ENCODE measurements around the gene CBX8. TPM values are rescaled to one million over a fixed set of nuclear protein-coding genes. Genes with fewer than 3 reads are reported as not detected.
"Not testable (repeated sequence)": the region's sequence is repeated elsewhere in the genome, so short reads cannot be mapped to it uniquely, and the experiment has no call there.

CBX8 gene
- total RNA-seq, 1 experiment from 2014 or later = 3.8 TPM

DNA sequence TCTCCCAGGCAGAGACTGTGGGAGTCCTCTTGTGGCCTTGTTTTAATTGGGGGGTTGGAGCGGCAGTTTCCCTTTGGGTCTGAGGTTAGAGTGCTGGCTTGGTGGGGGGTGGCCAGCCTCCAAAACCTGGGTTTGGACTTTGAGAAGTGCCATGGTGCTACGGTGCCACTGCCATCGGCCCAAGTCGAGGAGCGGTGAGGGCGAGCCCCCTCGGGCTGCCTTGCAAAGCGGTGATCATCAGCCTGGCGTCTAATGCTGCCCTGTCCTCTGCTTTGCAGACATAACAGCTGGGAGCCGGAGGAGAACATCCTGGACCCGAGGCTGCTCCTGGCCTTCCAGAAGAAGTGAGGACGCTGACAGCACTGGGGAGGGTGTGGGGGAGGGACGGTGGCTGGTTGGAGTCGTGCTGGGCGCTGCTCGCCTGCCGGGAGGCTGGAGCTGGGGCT, 17.8 kb downstream of the CBX8 start:
- no peak for DNase-seq (ENCODE audit: low read depth)

DNA sequence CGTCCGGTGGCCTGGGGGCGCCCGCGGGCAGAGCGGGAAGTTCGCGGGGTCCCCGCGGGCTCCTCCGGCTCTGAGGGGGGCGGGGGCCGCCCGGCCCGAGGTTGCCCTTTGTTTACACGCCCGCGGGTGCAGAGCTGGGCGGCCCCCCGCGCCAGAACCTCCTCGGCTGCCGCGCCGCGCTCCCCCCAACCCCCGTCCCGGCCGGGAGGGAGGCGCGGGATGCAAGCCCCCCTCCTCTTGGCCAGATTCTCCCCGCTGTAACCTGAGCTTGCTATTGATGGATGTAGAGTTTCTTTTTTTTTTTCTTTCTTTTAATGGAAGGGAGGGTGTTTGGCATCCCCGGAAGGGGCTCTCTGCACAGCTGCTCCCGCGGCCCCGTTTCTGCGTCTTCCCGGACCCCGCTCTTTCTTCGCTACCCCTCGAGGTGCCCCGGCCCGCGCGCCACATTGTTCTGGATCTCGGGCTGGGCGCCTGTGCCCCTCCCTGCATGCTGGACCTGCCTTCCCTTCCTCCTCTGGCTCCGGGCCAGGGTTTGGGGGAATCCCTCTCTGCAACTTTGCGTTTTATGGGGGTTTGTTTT, 18.3 kb downstream of the CBX8 start:
- DNase-seq (ENCODE audit: low read depth) = peak; percentile 26

DNA sequence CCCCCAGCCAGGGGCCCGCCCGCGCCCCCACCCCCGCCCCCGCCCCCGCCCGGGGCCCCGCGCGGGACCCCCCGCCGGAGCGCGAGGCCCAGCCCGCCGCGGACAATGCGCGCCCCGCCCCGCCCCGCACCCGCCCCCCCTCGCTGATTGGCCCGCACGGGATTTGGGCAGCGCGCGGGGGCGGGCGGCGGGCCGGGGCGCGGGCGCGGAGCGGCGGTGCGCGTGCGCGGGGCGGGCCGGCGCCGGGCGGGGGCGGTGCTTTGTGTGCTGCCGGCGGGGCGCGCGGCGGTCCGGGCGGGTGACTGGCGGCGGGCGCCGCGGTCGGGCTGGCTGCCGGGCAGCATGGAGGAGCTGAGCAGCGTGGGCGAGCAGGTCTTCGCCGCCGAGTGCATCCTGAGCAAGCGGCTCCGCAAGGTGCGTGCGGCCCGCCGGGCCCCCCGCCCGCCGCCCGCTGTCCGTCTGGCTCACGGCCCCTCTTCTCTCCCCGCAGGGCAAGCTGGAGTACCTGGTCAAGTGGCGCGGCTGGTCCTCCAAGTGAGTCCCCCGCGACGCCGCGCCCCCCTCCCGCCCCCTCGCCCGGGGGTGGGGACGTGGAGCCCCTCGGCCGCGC, 18.9 kb downstream of the CBX8 start, which contains the start of gene CBX2:
TSS of gene CBX2 (plus strand) at position 255 of the 610 bp plus-strand sequence. CDS start at position 343, 88 bp downstream.
- DNase-seq (ENCODE audit: low read depth) = peak; percentile 68

DNA sequence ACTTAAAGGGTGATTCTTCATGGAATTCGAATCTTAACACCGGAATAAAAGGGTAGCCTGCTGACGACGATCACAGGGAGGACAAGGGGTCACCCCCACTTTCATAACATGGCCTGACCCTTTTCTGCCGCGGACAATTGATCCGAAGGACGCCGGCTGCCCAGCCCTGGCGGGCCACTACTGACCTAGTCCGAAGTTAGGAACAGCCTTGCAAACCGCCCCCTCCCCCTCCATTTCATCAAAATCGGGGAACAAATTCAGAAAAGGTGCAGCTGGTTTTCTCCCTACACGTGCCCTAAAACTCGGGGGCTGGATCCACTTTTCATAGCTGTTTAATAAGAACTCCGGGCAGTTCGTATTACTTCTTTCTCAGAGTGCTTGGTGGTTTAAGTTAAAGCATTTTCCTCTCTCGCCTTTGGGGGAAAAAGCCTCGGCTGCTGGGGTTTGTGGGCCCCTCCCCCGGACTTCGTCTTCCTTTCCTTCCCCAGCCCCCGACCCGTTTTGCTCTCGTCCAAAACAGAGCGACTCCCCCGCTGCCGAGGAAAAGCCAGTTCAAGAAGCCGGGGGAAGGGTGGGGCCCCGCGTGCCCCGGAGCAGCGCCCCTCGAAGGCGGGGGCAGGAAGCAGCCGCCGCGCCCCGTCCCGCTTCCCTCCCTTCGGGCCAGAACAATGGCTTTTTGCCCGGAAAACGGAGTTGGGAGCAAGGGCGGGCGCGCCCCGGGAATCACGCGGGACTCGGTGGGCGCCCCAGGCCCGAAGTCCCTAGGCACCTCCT, 19.6 kb downstream of the CBX8 start:
- DNase-seq (ENCODE audit: low read depth) = peak; percentile 68

DNA sequence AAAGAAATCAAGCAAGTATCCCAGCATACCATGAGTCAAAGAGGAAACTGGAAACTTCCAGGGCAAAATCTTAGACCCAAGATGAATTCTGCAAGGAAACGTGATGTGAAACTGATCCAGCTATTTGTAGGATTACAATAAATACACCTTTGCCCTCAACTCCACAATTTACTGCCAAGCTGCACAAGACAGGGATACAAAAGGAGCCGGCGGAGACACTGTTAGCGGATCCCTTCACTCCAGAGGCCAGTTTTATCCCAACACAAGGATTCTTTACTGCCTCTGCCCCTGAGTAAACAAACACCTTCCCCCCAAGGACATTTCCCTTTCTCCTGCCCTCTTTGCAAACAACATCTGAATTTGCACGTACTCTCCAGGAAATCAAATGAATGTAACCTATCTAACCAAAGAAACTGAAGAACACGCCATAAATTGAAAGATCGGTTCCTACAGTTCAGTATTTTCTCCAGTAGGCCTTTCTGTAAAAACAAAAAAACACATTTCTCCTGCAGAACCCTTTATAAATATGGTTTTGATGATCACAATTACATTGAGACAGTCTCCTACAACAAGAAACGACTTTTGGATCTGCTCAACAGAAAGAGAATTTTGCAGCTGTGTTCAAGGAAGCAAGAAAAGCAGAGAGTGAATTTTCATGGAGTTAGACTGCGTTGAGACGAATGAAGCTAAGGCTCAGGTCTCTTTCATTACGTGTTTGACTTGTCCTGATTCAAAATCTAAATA, 20.3 kb downstream of the CBX8 start:
- DNase-seq (ENCODE audit: low read depth) = no peak

DNA sequence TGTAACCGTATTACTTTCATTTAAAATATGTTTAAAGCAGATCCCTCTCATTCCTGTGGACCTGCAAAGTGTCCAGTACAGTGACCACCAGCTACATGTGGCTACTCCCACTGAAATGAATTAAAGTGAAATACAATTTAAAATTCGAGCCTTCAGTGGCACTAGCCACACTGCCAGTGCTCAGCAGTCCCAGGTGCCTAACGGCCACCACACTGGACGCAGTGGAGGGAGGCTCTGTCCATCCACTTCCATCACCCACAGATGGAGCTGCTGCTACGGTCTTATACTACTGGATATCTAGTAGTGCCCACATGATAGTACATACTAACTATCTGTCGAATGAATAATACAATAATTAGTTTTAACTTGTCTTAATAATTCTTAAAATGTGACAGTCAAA, 21.2 kb downstream of the CBX8 start:
- no peak for DNase-seq (ENCODE audit: low read depth)

DNA sequence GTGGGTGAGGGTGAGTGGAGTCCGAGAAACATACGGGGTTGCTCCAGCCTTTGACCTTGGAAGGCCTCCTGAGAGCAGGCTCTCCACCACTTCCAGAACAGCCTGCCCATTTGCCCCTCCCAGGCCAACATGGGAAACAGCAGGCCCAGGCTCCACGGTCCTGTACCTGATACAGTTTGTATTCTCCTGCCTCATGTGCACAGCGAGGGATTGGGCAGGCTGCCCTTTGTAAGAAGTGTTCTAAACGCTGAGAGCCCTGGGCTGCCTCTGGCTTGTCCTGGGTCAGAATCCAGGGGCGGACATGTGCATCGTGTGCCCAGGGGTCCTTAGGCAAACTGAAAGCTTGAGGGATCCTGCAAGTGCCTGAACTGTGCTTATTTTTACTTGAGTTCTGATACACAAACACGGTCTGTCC, 22.3 kb downstream of the CBX8 start:
- DNase-seq (ENCODE audit: low read depth) = no peak

DNA sequence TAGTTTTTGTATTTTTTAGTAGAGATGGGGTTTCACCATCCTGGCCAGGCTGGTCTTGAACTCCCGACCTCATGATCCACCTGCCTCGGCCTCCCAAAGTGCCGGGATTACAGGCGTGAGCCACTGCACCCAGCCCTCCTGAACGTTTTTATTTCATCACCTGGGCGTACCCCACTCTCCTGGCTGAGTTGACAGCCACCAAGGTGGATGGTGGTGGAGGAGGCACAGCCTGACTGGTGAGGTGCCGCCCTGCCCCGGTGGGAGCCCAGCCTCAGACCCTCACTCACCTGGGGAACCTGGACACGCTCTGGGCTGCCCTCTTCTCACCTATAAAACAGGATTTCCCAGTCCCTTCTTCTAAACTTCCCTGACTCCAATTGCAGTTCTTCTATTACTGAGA, 24.2 kb downstream of the CBX8 start:
- not testable (repeated sequence) for DNase-seq (ENCODE audit: low read depth)

DNA sequence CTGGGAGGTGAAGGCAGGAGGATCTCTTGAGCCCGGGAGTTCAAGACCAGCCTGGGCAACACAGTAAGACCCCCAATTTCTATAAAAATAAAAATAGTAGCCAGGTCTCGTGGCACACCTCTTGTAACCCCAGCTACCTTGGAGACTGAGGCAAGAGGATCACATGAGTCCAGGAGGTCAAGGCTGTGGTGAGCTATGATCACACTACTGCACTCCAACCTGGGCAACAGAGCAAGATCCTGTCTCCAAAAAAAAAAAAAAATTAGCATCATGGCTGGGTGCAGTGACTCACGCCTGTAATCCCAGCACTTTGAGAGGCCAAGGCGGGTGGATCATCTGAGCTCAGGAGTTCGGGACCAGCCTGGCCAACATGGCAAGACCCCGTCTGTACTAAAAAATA, 25.6 kb downstream of the CBX8 start:
- DNase-seq (ENCODE audit: low read depth) = no peak

DNA sequence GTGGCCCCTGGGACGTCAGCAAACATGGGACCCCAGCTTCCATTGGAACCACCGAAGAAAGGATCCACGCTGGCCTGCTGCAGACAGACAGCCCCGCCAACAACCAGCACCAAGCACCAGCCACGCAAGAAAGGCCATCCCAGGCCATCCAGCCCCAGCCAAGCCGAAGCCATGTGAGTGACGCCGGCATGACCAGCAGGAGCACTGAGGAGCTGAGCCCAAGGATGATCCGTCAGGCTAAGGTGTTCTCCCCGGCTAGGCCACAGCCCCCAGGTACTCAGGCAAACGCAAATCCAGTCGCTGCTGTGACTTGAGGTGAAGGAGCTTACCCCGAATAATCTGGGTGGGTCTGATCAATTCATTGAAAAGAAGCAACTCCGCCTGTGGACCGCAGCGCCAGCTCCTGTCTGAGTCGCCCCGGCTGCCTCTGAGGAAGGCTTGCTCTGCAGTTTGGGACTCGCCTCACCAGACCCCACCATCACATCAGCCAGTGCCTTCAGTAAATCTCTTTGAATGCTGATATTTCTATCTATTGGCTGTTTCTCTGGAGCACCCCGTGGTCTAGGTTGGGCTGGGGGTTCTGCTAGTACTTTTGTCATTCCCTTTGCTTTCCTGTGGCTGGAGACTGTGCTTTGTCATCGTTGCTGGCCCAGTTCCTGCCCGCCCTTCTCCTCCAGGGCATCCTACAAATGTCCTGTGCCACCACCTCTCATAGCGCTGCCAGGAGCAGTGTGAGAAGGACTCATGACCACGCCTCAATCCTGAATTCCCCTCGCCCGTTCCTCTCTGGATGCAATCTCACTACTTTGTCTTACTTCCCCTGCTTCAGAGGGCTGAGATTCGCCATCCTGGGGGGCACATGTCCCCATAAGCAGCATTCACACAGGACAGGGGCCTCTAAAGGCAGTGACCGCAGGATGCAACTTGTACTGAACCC, 27.0 kb downstream of the CBX8 start:
- DNase-seq (ENCODE audit: low read depth) = peak; percentile 43

DNA sequence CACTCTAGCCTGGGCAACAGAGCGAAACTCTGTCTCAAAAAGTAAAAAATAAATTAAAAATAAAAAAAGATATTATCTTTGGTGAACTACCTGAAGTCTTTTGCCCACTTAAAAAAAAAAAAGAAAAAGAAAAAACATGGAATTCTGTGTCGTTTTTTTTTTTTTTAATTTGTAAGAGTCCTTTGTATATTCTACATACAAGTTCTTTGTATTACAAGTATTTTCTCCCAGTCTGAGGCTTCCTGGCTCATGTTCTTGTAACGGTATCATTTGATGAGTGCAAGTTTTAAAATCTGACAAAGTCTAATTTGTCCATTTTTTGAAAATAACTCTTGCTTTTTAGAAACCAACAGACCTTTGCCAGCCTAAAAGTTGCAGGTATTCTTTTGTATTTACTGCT, 31.2 kb downstream of the CBX8 start:
- DNase-seq (ENCODE audit: low read depth) = no peak

DNA sequence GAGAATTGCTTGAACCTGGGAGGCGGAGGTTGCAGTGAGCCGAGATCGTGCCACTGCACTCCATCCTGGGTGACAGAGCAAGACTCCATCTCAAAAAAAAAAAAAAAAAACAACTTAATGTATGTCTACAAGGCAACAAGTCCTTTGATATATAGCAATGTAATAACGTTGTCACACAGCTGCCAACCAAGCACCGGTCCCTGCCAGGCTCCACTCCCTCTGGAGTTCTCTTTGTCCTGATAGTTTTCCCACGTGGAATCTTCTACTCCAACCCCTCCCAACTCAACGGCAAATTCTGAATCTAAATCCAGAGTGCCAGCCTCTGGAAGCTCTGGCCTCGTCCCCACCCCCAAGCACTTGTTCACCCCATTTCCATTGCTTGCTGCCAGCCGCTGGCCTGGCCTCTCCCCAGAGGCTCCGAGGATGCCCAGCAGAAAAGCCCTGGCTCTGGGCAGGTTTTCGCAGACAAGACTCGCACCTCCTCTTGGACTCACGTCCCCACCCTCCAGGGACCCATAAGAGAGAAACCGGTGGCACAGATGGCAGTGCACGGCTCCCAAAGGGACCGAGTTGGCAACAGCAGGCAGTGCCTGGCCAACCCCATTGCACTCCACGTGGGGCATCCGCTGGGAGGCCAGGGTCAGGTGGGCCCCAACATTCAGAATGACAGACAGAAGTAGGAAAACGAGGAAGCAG, 34.8 kb downstream of the CBX8 start:
- DNase-seq (ENCODE audit: low read depth) = no peak

DNA sequence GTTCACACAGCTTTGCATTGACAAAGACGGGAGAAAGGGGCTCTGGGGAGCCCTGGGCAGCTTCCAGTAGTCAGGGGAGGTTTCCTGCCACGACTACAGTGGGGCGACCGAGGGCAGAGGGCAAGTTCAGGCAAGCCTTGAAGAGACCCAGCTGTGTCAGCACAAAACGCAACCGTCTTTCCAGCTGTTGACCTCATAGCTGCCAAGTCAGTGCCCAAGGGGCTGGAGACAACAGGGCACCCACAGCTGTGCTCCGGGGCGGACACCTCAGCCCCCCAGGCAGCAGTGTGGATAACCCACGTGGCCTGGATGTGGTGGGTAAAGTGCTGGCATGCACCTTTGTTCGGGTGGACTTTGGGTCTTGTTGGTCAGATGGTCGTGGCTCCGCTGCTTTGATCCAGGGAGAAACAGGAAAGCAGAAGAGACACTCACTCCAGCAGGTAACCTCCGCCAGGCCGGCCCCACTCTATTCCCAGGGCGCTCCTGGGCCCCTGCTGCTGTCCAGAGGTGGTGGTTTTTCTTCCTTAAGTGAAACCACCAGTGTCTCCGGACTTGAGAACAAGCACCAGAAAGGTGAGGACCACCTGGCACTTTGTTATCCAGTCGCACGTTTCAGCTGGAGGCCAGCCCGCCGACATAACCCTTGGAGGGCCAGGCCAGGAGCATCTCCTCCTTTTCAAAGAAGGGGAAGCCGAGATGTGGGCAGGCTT, 36.5 kb downstream of the CBX8 start:
- no peak for DNase-seq (ENCODE audit: low read depth)

DNA sequence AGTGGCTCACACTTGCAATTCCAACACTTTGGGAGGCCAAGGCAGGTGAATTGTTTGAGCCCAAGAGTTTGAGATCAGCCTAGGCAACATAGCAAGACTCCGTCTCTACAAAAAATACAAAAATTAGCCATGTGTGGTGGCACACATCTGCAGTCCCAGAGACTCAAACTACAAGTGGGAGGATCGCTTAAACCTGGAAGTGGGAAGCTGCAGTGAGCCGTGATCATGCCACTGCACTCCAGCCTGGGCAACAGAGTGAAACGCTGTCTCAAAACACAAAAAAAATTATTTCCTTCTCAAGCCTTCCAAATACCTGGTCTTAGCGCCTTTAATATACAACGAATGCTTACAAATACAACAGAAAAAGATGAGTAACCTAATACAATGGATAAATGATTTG, 38.6 kb downstream of the CBX8 start:
- DNase-seq (ENCODE audit: low read depth) = no peak

DNA sequence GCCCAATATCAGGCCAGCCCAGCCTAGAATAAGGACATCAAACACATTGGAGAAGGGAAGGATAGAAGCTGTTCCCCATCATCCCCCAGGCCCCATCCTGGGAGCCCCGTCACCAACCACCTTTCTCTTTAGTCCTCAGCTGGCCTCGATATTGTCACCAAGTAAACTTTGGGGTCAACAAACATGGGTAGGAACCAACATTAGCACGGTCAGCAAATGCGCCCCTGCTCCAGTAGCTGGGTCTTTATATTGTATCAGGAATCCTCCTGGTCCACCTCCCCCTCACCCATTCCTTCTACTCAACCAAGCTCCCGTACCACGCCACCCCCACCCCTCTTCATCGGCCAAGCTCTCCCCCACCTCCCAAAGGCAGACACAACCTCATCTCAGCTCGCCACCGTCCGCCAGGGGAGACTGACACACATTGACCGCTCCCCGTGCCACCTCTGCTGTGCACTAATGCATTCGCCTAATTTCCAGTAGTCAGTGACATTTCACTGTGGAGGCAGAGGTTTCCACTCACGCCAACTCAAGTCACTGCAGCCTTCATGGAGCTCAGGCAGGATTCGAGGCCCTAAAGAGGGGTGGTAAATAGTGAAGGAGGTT, 39.6 kb downstream of the CBX8 start:
- no peak for DNase-seq (ENCODE audit: low read depth)

DNA sequence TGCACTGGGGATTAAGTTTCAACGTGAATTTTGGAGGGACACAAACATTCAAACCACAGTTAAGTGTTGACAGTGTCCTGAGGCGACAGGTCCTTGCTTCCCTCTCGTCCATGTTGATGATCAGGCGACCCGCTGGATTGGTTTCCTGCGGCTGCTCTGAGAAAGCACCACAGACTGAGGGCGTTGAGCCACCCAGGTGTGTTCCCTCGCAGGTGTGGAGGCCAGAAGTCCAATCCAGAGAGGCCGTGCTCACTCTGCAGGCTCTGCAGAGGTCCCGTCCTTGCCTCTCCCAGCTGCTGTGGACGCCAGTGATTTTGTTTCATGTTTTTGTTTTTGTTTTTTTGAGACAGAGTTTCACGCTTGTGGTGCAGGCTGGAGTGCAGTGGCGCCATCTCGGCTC, 41.3 kb downstream of the CBX8 start:
- no peak for DNase-seq (ENCODE audit: low read depth)

DNA sequence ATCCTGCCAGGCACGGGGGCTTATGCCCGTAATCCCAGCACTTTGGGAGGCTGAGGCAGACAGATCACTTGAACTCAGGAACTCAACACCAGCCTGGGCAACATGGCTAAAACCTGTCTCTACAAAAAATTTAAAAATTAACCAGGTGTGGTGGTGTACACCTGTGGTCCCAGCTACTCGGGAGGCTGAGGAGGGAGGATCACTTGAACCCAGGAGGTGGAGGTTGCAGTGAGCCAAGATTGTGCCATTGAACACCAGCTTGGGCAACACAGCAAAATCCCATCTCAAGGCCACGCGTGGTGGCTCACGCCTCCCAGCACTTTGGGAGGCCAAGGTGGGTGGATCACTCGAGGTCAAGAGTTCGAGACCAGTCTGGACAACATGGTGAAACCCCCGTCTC, 42.0 kb downstream of the CBX8 start:
- DNase-seq (ENCODE audit: low read depth) = not testable (repeated sequence)

DNA sequence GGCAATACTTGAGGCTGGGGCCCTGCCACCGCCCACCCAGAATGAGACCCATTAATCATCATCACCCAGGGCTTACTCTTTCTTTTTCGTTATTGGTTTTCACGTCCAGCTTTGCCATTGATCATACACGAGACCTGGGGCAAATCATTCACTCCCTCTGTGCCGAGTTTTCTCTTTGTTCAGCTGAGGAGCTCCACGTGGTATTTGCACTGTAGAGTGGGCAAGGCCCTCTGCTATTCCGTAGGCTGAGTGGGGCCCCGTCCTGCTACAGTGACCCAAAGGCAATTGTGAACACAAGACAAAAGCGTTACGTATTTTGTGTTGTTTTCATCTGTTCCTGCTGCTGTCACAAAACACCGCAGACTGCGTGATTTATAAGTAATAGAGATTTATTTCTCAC, 42.5 kb downstream of the CBX8 start:
- DNase-seq (ENCODE audit: low read depth) = no peak

DNA sequence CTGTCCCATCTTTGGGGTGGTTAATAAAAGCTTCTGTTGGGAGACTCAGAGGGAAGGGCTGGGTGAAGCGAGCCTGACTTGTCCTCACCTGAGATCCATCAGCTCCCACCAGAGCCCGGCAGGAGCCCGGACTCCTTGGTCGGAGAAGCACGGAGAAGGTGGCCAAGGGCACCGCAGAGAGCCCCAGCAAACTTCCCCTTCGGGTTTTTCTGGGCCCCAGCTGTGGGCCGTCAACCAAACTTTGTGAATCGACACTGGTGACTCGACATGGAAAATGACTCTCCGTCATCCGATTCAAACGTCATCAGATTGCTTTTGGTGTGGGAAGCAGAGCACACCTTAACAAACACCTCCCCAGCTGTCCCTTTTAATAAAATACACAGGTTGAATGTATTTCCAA, 44.7 kb downstream of the CBX8 start:
- DNase-seq (ENCODE audit: low read depth) = no peak
